ENCODE data around the gene PTCD2. TPM values are rescaled to one million over a fixed set of nuclear protein-coding genes. Genes with fewer than 3 reads are reported as not detected.

The PTCD2 gene
- total and polyA plus RNA-seq, 2 of the 8 experiments (the other 6 are each of a cell fraction or from before 2014, with no cell fraction given) = 7.3 to 15.4 TPM

GRCh38 chr5:72283358-72283757 is 36.8 kb upstream of the PTCD2 start (continued):
- TF ChIP-seq SIRT6 (IDR thresholded peaks at IDR 0.05; ENCODE audit: low read length) = no peak

Data from H1 (cell line).